Measurements from ENCODE around the gene CSMD2.

DNA sequence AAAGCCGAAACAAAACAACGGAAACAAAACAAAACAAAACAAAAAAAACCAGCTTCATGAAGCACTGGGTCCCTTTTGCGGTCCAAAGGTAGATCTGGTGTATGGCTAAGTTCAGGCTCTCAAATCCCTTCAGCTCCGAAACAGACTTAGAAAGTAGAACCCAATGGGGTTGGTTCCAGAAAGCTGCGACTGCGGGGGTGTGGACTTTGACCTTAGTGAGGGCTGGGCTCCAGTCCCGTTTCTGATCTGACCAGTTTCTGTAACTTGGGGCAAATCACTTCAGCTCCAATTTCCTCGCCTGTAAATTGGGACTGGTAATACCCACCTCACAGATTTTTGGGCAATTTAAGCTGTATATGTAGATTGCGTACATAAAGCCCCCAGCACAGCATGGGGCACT, 587.4 kb downstream of the CSMD2 start:
- no peak for TF ChIP-seq FOXM1 (IDR thresholded peaks at IDR 0.05; ENCODE audit: borderline replicate concordance)
- TF ChIP-seq LEF1 (IDR thresholded peaks at IDR 0.05; ENCODE audit: borderline replicate concordance), result no peak
- TF ChIP-seq ARNT (IDR thresholded peaks at IDR 0.05), result no peak
- TF ChIP-seq SUZ12 (IDR thresholded peaks at IDR 0.05), result no peak

Measured in HEK293T (cell line).